Mesendoderm (in vitro differentiated cells): Measurements from ENCODE around the gene CLIP1.

Experiments
- DNase-seq: peaks from one replicate; pipeline ENCODE4 v3.0.0; 2013
- H2AK5ac ChIP-seq: 2 replicates; pipeline ENCODE4 v1.6.1; 2013; ENCODE audit warnings: low read length, inconsistent platforms
- H2BK120ac ChIP-seq: 2 replicates; pipeline ENCODE4 v1.6.1; 2013; ENCODE audit warnings: low read depth, mild to moderate bottlenecking, low read length, moderate library complexity, mixed read lengths
- H2BK15ac ChIP-seq: replicated peaks from 2 replicates; pipeline ENCODE4 v1.6.1; 2013; ENCODE audit warnings: low read depth, mild to moderate bottlenecking, moderate library complexity
- H2BK5ac ChIP-seq: 2 replicates; pipeline ENCODE4 v1.6.1; 2013; ENCODE audit warnings: low read length, inconsistent platforms
- H3K18ac ChIP-seq: 2 replicates; pipeline ENCODE4 v1.6.1; 2013; ENCODE audit warnings: mild to moderate bottlenecking, low read length, mixed read lengths
- H3K23ac ChIP-seq: one replicate; pipeline ENCODE4 v1.6.1; 2013; ENCODE audit warnings: low read length
- H3K27ac ChIP-seq: 2 replicates; pipeline ENCODE4 v1.5.1; 2013; ENCODE audit warnings: low read depth, mild to moderate bottlenecking, inconsistent platforms, low read length, moderate library complexity
- H3K27me3 ChIP-seq: 2 replicates; pipeline ENCODE4 v1.6.1; 2013; ENCODE audit warnings: low read length, control low read depth, mild to moderate bottlenecking, inconsistent platforms; ENCODE audit not compliant: insufficient read depth, poor library complexity
- H3K36me3 ChIP-seq: 2 replicates; pipeline ENCODE4 v1.6.1; 2013; ENCODE audit warnings: low read length, inconsistent platforms; ENCODE audit not compliant: control insufficient read depth, insufficient read depth
- H3K4ac ChIP-seq: one replicate; pipeline ENCODE4 v1.6.1; 2013; ENCODE audit warnings: low read depth, mild to moderate bottlenecking, low read length, moderate library complexity
- H3K4me1 ChIP-seq: 2 replicates; pipeline ENCODE4 v1.6.1; 2013; ENCODE audit warnings: low read depth, low read length, inconsistent platforms; ENCODE audit not compliant: control insufficient read depth
- H3K4me2 ChIP-seq: 2 replicates; pipeline ENCODE4 v1.6.1; 2013; ENCODE audit warnings: low read length
- H3K4me3 ChIP-seq: 2 replicates; pipeline ENCODE4 v1.5.1; 2013; ENCODE audit warnings: mild to moderate bottlenecking, low read length
- H3K56ac ChIP-seq: one replicate; pipeline ENCODE4 v1.6.1; 2013; ENCODE audit warnings: low read length
- H3K79me1 ChIP-seq: 2 replicates; pipeline ENCODE4 v1.6.1; 2013; ENCODE audit warnings: low read length, inconsistent platforms
- H3K79me2 ChIP-seq: 2 replicates; pipeline ENCODE4 v1.6.1; 2013; ENCODE audit warnings: mild to moderate bottlenecking, low read length; ENCODE audit not compliant: control insufficient read depth, insufficient read depth
- H3K9ac ChIP-seq: 2 replicates; pipeline ENCODE4 v1.6.1; 2013; ENCODE audit warnings: low read length, inconsistent platforms
- H4K5ac ChIP-seq: one replicate; pipeline ENCODE4 v1.6.1; 2013; ENCODE audit warnings: low read length
- H4K8ac ChIP-seq: one replicate; pipeline ENCODE4 v1.6.1; 2013; ENCODE audit warnings: low read depth, mild to moderate bottlenecking, control low read depth, low read length, moderate library complexity
- WGBS: extraction: QIAGEN DNeasy Blood & Tissue Kit; methylation state at CpG from one replicate; pipeline ENCODE4 v1.1.7; 2013; ENCODE audit warnings: low lambda C conversion rate, missing lambda C conversion rate; ENCODE audit not compliant: insufficient coverage; ENCODE audit errors: extremely low coverage; 5-methylcytosine and 5-hydroxymethylcytosine counted together

The CLIP1 gene

DNA sequence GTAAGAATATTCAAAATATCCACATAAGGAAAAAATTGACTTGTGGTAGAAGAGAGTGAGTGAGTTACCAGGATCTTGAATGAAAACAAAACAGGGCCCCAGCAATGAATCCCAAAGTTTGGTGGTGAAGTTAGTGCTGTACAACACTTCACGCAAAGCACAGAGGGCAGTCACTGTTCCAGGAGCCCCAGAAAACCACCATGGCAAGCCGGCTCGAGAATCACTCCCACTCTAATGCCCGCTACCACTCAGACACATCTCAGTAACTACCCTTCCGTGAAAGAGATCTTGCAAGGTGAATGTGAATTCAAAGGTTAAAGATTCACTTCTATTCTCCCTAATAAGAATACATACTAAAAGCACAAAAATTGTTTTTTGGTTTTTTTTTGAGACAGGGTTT is 30.1 kb downstream of the CLIP1 start:
- Histone ChIP-seq H3K4me2 (no peak overlapping the region), H2BK15ac (no peak overlapping the region)
- WGBS, result no CpG with 5 or more reads among the region's 5 CpGs

DNA sequence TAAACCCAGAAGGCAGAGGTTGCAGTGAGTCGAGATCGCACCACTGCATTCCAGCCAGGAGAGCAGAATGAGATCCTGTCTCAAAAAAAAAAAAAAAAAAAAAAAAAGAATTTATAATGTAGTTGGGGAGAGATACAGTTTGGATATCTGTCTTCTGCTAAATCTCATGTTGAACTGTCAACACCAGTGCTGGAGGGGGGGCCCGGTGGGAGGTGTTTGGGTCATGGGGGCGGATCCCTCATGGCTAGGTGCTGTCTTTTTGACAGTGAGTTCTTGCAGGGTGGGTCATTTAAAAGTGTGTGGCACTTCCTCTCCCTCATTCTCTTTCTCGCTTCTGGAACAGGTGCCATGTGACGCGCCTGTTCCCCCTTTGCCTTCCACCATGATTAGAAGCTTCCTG is 32.8 kb downstream of the CLIP1 start:
- H3K4me1 ChIP-seq, result no peaks in the 10 kb centered on the region
- H2BK15ac ChIP-seq, result no peak overlapping the region
- H3K56ac ChIP-seq, result no peak overlapping the region
- no peak for DNase-seq
- H3K79me2 ChIP-seq, result no peaks in the 10 kb centered on the region
- H3K4me2 ChIP-seq, result no peak overlapping the region
- H3K27ac ChIP-seq, result no peak overlapping the region
- no peak overlapping the region for H3K18ac ChIP-seq
- no peaks in the 10 kb centered on the region for H3K79me1 ChIP-seq
- no CpG with 5 or more reads among the region's 7 CpGs for WGBS
- H3K4ac ChIP-seq, result no peak overlapping the region
- no peak overlapping the region for H2BK120ac ChIP-seq
- no peak overlapping the region for H2BK5ac ChIP-seq
- H3K23ac ChIP-seq, result no peak overlapping the region
- H3K36me3 ChIP-seq, result no peaks in the 10 kb centered on the region
- no peak overlapping the region for H3K9ac ChIP-seq
- H4K5ac ChIP-seq, result no peak overlapping the region
- H2AK5ac ChIP-seq, result no peak overlapping the region
- no peaks in the 10 kb centered on the region for H3K27me3 ChIP-seq
- no peak overlapping the region for H4K8ac ChIP-seq
- no peak overlapping the region for H3K4me3 ChIP-seq

More for the DNA sequence above, 30.1 kb downstream of the CLIP1 start:
- H4K5ac ChIP-seq, result no peak overlapping the region
- no peak overlapping the region for H2AK5ac ChIP-seq
- H2BK5ac ChIP-seq, result no peak overlapping the region
- H3K23ac ChIP-seq, result no peak overlapping the region
- H3K4ac ChIP-seq, result no peak overlapping the region
- no peaks in the 10 kb centered on the region for H3K36me3 ChIP-seq
- H3K18ac ChIP-seq, result no peak overlapping the region
- no peak for DNase-seq
- H3K4me3 ChIP-seq, result no peak overlapping the region
- H3K79me2 ChIP-seq, result no peaks in the 10 kb centered on the region
- H2BK120ac ChIP-seq, result no peak overlapping the region
- no peak overlapping the region for H4K8ac ChIP-seq
- no peak overlapping the region for H3K27ac ChIP-seq
- H3K9ac ChIP-seq, result no peak overlapping the region
- H3K79me1 ChIP-seq, result no peaks in the 10 kb centered on the region
- H3K4me1 ChIP-seq, result no peaks in the 10 kb centered on the region
- H3K56ac ChIP-seq, result no peak overlapping the region
- H3K27me3 ChIP-seq, result no peaks in the 10 kb centered on the region

DNA sequence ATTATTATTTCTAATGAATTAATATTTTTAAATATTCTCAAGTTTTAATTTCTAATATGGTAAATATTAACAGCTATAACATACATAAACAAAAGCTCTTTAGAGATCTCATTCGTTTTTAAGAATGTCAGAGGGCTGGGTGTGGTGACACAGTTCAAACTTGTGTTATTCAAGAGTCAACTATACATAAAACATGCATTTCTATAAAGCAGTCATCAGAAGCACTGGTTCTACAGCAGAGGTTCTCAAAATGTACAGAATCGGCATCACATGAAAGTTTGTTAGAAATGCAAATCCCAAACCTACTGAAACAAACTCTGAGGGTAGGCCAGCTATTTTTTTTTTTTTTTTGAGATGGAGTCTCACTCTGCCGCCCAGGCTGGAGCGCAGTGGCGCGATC is 34.6 kb downstream of the CLIP1 start:
- H3K56ac ChIP-seq, result no peak overlapping the region
- H3K4me3 ChIP-seq, result no peak overlapping the region
- no peaks in the 10 kb centered on the region for H3K4me1 ChIP-seq
- no peak overlapping the region for H4K8ac ChIP-seq
- no CpG with 5 or more reads among the region's 6 CpGs for WGBS
- no peak overlapping the region for H3K18ac ChIP-seq
- no peak overlapping the region for H3K4me2 ChIP-seq
- no peak overlapping the region for H2AK5ac ChIP-seq
- H4K5ac ChIP-seq, result no peak overlapping the region
- no peak overlapping the region for H3K27ac ChIP-seq
- H2BK120ac ChIP-seq, result no peak overlapping the region
- no peak overlapping the region for H3K23ac ChIP-seq
- H3K27me3 ChIP-seq, result no peaks in the 10 kb centered on the region
- H2BK15ac ChIP-seq, result no peak overlapping the region
- H3K36me3 ChIP-seq, result no peaks in the 10 kb centered on the region
- H3K79me1 ChIP-seq, result no peaks in the 10 kb centered on the region
- H3K79me2 ChIP-seq, result no peaks in the 10 kb centered on the region
- H3K9ac ChIP-seq, result no peak overlapping the region
- no peak overlapping the region for H2BK5ac ChIP-seq
- DNase-seq, result no peak
- no peak overlapping the region for H3K4ac ChIP-seq

DNA sequence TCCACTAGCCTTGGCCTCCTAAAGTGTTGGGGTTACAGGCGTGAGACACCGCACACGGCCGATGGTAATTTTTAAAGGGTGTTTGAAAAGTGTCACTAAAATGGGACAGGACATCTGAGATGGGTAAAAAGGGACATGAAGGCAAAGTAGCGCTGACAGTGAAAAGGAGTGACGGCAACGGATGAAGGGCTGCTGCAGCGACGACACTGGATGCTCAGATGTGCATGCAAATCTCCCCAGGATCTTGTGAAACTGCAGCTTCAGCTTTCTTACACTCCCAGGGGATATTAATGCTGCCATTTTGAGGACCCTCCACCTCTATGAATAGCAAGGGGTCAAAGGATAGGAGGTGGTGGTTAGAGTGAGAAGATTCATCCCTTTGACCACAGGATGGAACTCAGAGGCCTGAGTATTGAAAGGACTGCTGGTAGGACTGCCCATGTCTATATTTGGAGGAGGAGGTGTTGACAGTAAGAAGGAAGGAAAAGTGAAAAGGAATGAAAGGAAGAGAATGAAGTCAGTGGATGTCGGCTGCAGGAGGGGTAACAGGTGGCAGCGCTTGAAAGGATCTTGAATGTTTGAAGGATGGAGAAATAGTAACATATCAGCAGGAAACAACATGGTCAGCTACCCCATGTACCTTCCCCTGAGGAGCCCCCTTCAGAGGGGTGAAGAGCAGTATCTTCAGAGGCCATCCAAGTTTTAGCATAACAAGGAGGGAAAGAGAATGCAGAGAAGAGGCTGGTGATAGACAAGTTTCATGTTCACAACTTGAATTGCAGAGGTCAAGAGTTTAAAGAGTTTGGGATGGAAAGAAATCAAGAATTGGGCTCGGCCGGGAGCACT is 37.1 kb downstream of the CLIP1 start:
- Histone ChIP-seq H3K79me1 (no peaks in the 10 kb centered on the region), H2BK120ac (no peak overlapping the region), H3K4me1 (no peaks in the 10 kb centered on the region), H2BK15ac (no peak overlapping the region), H3K36me3 (no peaks in the 10 kb centered on the region), H3K79me2 (no peaks in the 10 kb centered on the region), H3K18ac (no peak overlapping the region), H2BK5ac (no peak overlapping the region), H3K4me2 (no peak overlapping the region), H4K5ac (no peak overlapping the region), H3K23ac (no peak overlapping the region), H3K9ac (no peak overlapping the region), H3K27ac (no peak overlapping the region), H3K4ac (no peak overlapping the region), H3K27me3 (no peaks in the 10 kb centered on the region), H3K4me3 (no peak overlapping the region), H3K56ac (no peak overlapping the region), H2AK5ac (no peak overlapping the region), H4K8ac (no peak overlapping the region)
- DNase-seq, result no peak
- no CpG with 5 or more reads among the region's 13 CpGs for WGBS

DNA sequence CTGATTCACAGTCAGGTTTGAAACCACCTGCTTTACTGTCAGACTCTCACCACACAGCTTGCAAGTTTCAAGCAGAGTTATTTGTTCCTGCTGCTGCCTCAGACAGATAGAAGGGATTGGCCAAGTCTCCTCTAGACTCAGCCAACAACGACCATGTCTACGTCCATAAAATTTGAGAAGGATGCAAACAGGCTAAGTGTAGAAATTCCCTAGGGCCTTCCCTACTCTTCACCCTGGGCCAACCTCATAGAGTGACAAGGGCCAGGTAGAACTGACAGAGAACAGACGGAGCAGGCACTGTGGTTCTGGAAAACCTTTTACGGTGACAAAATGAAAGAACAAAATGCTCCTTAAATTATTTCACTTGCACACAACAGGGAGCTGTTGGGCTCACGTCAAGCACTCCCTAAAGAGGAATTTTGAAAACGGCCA is 39.5 kb downstream of the CLIP1 start:
- H3K56ac ChIP-seq, result no peak overlapping the region
- no peak overlapping the region for H3K18ac ChIP-seq
- no peak overlapping the region for H3K9ac ChIP-seq
- H3K27me3 ChIP-seq, result no peaks in the 10 kb centered on the region
- H3K27ac ChIP-seq, result no peak overlapping the region
- no peaks in the 10 kb centered on the region for H3K79me2 ChIP-seq
- H3K4ac ChIP-seq, result no peak overlapping the region
- DNase-seq, result no peak
- WGBS, result no CpG with 5 or more reads among the region's 6 CpGs
- H3K4me3 ChIP-seq, result no peak overlapping the region
- no peak overlapping the region for H3K23ac ChIP-seq
- H3K79me1 ChIP-seq, result no peaks in the 10 kb centered on the region
- no peak overlapping the region for H2AK5ac ChIP-seq
- no peaks in the 10 kb centered on the region for H3K36me3 ChIP-seq
- no peak overlapping the region for H2BK5ac ChIP-seq
- H3K4me2 ChIP-seq, result no peak overlapping the region
- no peak overlapping the region for H4K8ac ChIP-seq
- no peak overlapping the region for H2BK15ac ChIP-seq
- H4K5ac ChIP-seq, result no peak overlapping the region
- H3K4me1 ChIP-seq, result no peaks in the 10 kb centered on the region
- H2BK120ac ChIP-seq, result no peak overlapping the region

DNA sequence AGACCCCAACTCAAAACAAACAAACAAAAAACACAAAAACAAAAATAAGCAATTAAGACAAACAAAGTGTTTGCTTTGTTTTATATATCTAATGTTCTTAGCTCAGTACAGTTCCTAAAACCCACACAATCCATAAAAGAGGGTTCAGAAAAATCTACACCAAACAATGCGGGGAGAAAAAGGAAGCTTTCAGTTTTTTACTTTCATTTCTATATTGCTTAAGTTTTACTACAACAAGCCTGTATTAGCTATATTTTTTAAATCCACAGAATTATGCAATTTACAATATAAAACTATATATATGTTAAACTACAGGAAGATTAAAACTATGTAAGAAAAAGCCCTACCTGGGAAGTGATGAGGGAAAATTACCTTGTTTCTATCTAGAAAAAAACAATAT is 41.4 kb downstream of the CLIP1 start:
- no peak overlapping the region for H3K4me2 ChIP-seq
- no peak overlapping the region for H3K4me3 ChIP-seq
- no peak overlapping the region for H3K4ac ChIP-seq
- no peak overlapping the region for H4K8ac ChIP-seq
- no CpG with 5 or more reads among the region's 1 CpG for WGBS
- no peaks in the 10 kb centered on the region for H3K4me1 ChIP-seq
- no peak overlapping the region for H2AK5ac ChIP-seq
- H3K56ac ChIP-seq, result no peak overlapping the region
- H3K79me2 ChIP-seq, result no peaks in the 10 kb centered on the region
- H3K9ac ChIP-seq, result no peak overlapping the region
- no peak overlapping the region for H2BK5ac ChIP-seq
- no peak overlapping the region for H3K27ac ChIP-seq
- no peak overlapping the region for H4K5ac ChIP-seq
- no peak overlapping the region for H3K18ac ChIP-seq
- no peaks in the 10 kb centered on the region for H3K27me3 ChIP-seq
- no peaks in the 10 kb centered on the region for H3K79me1 ChIP-seq
- no peak overlapping the region for H2BK120ac ChIP-seq
- H3K36me3 ChIP-seq, result peaks cover 3% of the 10 kb centered on the region
- no peak overlapping the region for H3K23ac ChIP-seq
- H2BK15ac ChIP-seq, result no peak overlapping the region
- DNase-seq, result no peak
